Activated CD4-positive, alpha-beta T cell treated with anti-CD3 and anti-CD28 coated beads for 48 hours (primary cell): ENCODE measurements around the gene BRD9.
"Not testable (repeated sequence)": the region's sequence is repeated elsewhere in the genome, so short reads cannot be mapped to it uniquely, and the experiment has no call there.

Experiments used
- DNase-seq: peaks from one replicate; pipeline ENCODE4 v3.0.0-alpha.2; 2020

The BRD9 gene

GRCh38 chr5:892394-893136, at the start of gene BRD9, which contains the start of gene TRIP13:
BRD9 (minus strand) TSS chr5:892801; CDS start chr5:892657, 144 bp downstream.
TRIP13 (plus strand) TSS chr5:892884; CDS start chr5:892999, 115 bp downstream.
- peak; percentile 90 for DNase-seq

DNA sequence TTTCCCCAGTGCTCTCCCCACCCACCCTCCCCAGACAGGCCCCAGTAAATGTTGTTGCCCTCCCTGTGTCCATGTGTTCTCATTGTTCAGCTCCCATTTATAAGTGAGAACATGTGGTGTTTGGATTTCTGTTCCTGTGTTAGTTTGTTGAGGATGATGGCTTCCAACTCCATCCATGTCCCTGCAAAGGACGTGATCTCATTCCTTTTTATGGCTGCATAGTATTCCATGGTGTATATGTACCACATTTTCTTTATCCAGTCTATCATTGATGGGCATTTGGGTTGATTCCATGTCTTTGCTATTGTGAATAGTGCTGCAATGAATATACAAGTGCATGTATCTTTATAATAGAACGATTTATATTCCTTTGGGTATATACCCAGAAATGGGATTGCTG, 48.1 kb upstream of the BRD9 start:
- DNase-seq, result not testable (repeated sequence)

- DNase-seq, result no peak
These were observed 46.8 kb upstream of the BRD9 start for GRCh38 chr5:939368-939767.

GRCh38 chr5:937151-937924, 44.7 kb upstream of the BRD9 start:
- no peak for DNase-seq

DNA sequence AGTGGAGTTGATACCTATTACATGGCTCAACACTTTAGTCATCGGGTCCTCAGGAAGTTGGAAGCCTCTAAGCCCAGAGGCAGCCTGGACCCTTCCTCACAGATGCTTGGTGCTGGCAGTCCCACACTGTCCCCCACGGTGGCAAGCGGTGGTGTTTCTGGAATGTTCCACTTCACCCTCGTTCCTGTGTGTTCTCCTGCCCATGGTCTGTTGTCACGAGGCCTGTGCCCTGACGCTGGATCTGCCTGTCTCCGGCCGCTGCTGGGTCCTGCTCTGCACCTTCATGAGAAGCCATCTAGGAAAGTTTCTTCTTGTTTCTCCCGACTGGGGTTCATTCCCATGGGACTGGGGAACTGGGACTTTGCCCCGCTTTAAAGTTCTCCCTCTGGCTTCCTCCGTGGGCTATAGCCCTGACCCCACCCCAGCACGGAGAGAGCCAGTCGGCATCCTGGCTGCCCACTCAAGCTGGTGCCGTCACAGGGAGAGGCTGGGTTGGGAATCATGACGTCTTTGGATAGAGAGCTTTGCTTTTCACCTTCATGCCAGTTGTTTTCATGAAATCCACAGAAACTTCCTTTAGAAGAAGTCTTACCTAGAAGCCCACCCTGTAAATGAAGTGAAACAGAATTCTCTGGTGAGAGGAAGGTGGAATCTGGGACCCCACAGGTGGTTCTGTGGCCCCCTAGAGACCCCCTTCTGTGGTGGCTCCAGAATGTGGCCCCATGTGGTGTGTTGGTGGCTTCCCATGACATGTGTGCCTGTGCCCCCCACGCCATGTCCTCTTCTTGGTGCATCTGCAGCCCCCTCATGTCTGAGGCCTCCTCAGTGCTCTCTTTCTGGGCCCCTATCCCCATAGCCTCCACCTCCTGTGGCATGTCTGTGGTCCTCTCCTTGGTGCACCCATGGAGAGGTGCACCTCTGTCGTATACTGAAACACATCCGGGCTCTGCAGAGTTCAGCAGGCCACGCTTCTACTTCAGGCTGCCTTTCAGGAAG, 43.8 kb upstream of the BRD9 start:
- DNase-seq, result no peak

GRCh38 chr5:935510-936084, 43.0 kb upstream of the BRD9 start:
- DNase-seq, result no peak

- not testable (repeated sequence) for DNase-seq
These were observed 41.9 kb upstream of the BRD9 start for GRCh38 chr5:934381-934967.

DNA sequence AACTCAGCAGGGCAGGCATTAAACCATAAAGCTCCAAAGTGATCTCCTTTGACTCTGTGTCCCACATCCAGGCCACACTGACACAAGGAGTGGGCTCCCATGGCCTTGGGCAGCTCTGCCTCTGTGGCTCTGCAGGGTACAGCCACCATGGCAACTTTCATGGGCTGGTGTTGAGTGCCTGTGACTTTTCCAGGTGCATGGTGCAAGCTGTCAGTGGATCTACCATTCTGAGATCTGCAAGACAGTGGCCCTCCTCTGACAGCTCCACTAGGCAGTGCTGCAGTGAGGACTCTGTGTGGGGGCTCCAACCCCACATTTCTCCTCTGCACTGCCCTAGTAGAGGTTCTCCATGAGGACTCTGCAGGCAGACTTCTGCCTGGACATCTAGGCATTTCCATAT, 41.4 kb upstream of the BRD9 start:
- DNase-seq, result not testable (repeated sequence)

GRCh38 chr5:933251-933861, 40.8 kb upstream of the BRD9 start:
- no peak for DNase-seq

DNA sequence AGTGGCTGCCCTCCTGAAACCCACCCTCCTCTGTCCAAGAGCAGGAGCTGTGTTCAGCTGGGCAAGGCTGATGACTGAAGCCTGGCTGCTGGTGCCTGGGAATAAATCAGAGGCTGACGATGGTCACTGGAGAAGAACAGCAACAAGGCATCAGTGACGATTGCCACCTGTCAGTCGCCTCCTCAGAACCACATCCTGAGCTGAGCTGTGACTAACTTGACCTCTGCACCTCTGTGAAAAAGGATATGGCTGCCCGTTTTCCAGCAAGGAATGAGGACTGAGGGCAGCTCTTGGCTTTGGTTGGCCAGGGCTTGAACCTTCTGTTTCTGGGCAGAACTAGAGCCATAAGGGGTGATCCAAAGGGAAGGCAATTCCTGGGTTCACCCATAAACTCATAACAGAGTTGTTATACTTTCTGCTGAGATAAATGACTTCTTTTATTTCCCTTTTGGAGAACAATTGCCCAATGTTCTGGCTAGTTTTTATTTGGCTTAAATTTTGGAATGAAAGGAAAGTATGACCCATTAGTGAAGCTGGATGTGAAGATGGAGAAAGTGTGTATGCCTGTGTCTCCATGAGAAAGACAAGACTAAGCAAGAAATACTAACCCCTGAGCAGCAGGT, 40.1 kb upstream of the BRD9 start:
- DNase-seq, result peak; percentile 17

GRCh38 chr5:932151-932627, 39.6 kb upstream of the BRD9 start:
- no peak for DNase-seq

GRCh38 chr5:931570-932145, 39.1 kb upstream of the BRD9 start:
- DNase-seq, result no peak

DNA sequence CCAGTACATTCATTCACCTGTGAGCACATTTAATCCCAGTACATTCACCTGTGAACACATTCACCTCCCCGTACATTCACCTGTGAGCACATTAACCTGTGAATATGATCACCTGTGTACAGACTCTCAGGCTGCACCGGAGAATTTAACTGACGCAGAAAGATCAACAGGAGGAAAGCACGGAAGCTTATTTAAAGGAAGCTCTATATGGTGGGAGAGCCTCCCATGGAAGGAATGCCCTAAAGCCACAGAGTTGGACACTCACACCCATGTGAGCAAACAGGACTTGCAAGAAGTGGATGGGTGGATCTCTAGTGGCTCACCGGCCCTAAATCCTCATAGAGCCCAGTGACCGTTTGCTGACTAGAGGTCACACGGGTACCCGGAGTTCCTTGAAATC, 38.3 kb upstream of the BRD9 start:
- no peak for DNase-seq

GRCh38 chr5:929596-929995, 37.0 kb upstream of the BRD9 start:
- no peak for DNase-seq

DNA sequence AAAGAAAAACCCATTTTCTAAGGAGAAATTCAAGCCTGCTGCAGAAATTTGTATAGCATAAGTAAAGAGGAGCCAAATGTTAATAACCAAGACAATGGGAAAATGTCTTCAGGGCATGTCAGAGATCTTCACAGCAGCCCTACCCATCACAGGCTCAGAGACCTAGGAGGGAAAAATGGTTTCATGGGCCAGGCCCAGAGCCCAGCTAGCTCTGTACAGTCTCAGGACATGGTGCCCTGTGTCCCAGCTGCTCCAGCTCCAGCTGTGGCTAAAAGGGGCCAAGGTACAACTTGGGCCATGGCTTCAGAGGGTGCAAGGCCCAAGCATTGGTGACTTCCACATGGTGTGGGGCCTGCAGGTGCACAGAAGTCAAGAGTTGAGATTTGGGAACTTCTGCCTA, 36.6 kb upstream of the BRD9 start:
- DNase-seq, result not testable (repeated sequence)

DNA sequence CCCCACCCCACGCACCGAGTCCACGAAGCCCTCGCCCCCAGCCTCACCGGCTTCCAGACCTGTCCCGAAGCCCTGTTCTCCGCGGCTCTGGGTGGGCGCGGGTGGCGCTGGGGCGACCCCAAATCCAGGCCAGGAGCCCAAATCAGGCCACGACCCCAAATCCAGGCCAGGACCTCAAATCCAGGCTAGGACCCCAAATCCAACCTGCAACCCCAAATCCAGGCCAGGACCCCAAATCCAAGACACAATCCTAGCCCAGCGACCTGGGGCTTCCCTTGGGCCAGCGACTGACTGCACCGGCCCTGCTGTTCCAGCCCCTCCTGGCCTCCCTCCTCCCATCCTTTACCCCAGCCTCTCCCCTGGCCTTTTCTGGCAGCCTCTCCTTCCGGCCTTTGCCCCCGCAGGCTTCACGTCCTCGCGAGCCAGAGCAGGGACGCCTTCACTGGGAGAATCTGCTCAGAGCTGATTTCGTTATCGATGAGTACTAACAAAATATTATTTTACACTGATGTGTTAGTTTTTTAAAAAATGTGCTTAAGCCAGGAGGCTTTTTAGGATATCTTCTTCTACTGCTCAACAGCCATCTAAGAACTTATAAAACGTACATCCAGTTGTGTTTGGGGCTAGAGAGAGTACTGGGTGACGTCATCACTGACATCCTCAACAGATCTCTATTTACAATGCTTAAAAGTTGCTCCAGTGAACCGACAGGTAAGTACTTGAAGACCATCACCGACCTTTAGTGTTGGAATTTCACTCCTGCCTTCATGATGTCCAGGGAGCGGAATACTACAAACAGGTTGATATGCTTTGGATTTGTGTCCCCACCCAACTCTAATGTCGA, 34.8 kb upstream of the BRD9 start:
- no peak for DNase-seq

- DNase-seq, result peak; percentile 51
These were observed 34.0 kb upstream of the BRD9 start for GRCh38 chr5:926417-927171.

GRCh38 chr5:923281-923873, 30.8 kb upstream of the BRD9 start:
- DNase-seq, result peak; percentile 81
